ENCODE measurements around the gene ASB6.

Gene ASB6

GRCh38 chr9:129669141-129669718, 27.3 kb upstream of the ASB6 start:
- peak; percentile 41 for DNase-seq (ENCODE audit: low read depth)
- H3K4me3 ChIP-seq (ENCODE audit: control insufficient read depth, low read depth, low read length) = no peak overlapping the region
- TF ChIP-seq CTCF (conservative IDR thresholded peaks at IDR 0.05; ENCODE audit: control insufficient read depth, insufficient read depth, low read depth, low read length) = no peak

- H3K4me3 ChIP-seq (ENCODE audit: control insufficient read depth, low read depth, low read length) = no peak overlapping the region
- no peak for DNase-seq (ENCODE audit: low read depth)
- no peak for TF ChIP-seq CTCF (conservative IDR thresholded peaks at IDR 0.05; ENCODE audit: control insufficient read depth, insufficient read depth, low read depth, low read length)
These were observed 25.9 kb upstream of the ASB6 start for GRCh38 chr9:129667850-129668249.

- H3K4me3 ChIP-seq (ENCODE audit: control insufficient read depth, low read depth, low read length) = no peak overlapping the region
- no peak for DNase-seq (ENCODE audit: low read depth)
- TF ChIP-seq CTCF (conservative IDR thresholded peaks at IDR 0.05; ENCODE audit: control insufficient read depth, insufficient read depth, low read depth, low read length) = no peak
These were observed 25.4 kb upstream of the ASB6 start for GRCh38 chr9:129667378-129667777.

GRCh38 chr9:129666575-129666974, 24.6 kb upstream of the ASB6 start:
- no peak for TF ChIP-seq CTCF (conservative IDR thresholded peaks at IDR 0.05; ENCODE audit: control insufficient read depth, insufficient read depth, low read depth, low read length)
- H3K4me3 ChIP-seq (ENCODE audit: control insufficient read depth, low read depth, low read length) = no peak overlapping the region

GRCh38 chr9:129665814-129666520, 24.0 kb upstream of the ASB6 start:
- TF ChIP-seq CTCF (conservative IDR thresholded peaks at IDR 0.05; ENCODE audit: control insufficient read depth, insufficient read depth, low read depth, low read length) = no peak

More at GRCh38 chr9:129666575-129666974, 24.6 kb upstream of the ASB6 start:
- DNase-seq (ENCODE audit: low read depth) = no peak

GRCh38 chr9:129665389-129665775, 23.4 kb upstream of the ASB6 start, which contains the start of gene PRRX2:
PRRX2 (plus strand) TSS chr9:129665647; CDS start chr9:129665868, 221 bp downstream.
- no peak within 1 kb of the TSS for H3K4me3 ChIP-seq (ENCODE audit: control insufficient read depth, low read depth, low read length)
- no peak for TF ChIP-seq CTCF (conservative IDR thresholded peaks at IDR 0.05; ENCODE audit: control insufficient read depth, insufficient read depth, low read depth, low read length)
- no peak for DNase-seq (ENCODE audit: low read depth)

More at GRCh38 chr9:129665814-129666520, 24.0 kb upstream of the ASB6 start:
- H3K4me3 ChIP-seq (ENCODE audit: control insufficient read depth, low read depth, low read length) = no peak overlapping the region
- no peak for DNase-seq (ENCODE audit: low read depth)

Measured in fibroblast of mammary gland (primary cell).